Measurements from ENCODE around the gene DISC1.

DNA sequence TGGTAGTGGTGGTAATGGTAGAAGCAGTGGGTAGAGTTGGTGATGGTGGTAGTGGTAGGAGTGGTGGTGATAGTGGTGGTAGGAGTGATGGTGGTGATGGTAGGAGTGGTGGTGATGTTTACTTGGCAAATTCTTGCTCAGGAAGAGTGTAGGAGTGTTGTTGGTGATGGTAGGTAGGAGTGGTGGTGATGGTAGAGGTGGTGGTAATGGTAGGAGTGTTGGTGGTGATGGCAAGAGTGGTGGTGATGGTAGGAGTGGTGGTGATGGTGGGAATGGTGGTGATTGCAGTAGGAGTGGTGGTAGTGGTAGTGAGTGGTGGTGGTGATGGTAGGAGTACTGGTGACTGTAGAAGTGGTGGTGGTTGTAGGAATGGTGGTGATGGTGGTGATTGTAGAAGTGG, 106.5 kb downstream of the DISC1 start:
- TF ChIP-seq EZH2phosphoT487 (IDR thresholded peaks at IDR 0.05; ENCODE audit: insufficient read depth, low read depth) (no peak), EZH2 (IDR thresholded peaks at IDR 0.05; ENCODE audit: insufficient read depth, poor library complexity, severe bottlenecking) (no peak)

Measured in GM23248 (cell line).